NCI-H1930 (cell line): ENCODE measurements around the gene ENOX1.
"Not testable (repeated sequence)": the region's sequence is repeated elsewhere in the genome, so short reads cannot be mapped to it uniquely, and the experiment has no call there.

Experiments used
- DNase-seq, 2 experiments: peaks; one replicate each; lab custom pipeline; 2025; lab: John Stamatoyannopoulos, UW

ENOX1 gene

DNA sequence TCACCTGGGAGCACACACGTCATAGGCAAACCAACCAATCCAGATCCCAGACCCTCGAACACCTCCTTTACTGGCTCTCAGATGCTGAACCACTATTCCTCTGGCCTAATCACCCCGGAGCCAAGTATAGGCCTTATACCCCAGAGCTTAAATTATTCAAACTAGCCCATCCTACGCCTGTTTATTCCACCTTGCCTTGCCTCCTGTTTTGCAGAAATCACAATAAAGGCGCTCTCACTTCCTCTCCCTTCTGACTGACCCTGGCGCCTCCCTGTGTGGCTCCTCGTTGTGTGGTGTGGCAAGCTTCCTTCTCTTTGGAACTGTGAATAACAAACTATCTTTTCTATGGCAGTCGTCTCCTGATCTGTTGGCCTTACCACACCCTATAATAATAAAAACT is 354.9 kb downstream of the ENOX1 start:
- DNase-seq, result no peak

DNA sequence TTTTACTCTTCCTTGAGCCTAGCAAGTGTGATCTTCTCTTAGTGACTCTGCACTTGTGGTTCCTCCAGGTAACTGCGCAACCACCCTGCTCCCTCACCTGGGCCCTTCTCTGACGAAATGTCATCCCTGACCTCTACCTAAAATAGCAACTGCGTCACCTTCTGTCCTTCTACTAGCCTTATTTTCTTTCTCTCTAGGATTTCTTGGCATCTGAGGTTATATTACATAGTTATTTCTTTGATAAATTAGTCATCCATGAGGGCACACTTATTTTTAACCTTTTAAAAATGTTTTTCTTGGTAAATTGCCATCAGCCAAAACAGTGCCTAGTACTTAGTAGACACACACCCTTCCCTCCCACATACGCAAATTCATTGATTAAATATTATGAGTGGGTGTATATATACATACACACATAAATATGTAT is 355.5 kb downstream of the ENOX1 start:
- no peak for DNase-seq

- no peak for DNase-seq
Observed at GRCh38 chr13:43428545-43429296, 358.1 kb downstream of the ENOX1 start.

DNA sequence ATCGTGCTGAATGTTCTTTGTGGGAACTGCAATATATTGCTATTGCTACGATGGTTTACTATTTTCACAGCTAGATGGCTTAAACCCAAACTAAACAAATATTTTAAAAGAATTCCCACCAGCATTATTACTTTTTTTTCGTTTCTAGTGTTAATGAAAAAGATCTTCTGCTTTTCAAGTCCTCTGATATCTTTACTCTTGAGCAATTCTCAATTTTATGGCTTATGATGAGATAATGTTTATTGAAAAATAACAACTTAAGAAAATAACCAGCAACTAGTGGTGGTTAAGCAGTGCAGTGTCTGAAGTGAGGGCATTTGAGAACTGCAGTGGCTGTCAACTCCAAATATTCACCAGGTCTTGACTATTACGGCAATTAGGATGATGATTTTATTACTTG is 360.4 kb downstream of the ENOX1 start:
- DNase-seq, result no peak

DNA sequence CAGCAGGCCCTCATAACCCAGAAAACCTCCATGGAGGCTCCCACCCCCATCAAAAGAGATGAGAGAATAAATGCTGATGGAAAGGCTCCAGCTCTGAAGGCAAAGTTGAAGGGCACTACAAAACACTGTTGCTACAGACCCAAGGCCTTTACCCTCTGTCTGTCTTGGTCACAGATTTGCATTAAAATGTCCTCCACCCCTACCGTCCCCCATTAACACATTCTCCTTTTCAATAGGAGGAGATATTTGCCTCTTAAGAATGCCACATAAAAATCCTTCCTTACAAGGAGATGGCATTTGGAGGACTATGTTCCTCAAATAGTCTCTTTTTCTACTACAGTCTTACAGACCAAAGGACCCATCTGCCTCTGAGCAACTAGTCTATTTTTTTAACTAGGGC is 361.5 kb downstream of the ENOX1 start:
- DNase-seq, result no peak

GRCh38 chr13:43424412-43424811 is 362.4 kb downstream of the ENOX1 start:
- DNase-seq, result peak in 1 of 2 experiments; percentile 49

DNA sequence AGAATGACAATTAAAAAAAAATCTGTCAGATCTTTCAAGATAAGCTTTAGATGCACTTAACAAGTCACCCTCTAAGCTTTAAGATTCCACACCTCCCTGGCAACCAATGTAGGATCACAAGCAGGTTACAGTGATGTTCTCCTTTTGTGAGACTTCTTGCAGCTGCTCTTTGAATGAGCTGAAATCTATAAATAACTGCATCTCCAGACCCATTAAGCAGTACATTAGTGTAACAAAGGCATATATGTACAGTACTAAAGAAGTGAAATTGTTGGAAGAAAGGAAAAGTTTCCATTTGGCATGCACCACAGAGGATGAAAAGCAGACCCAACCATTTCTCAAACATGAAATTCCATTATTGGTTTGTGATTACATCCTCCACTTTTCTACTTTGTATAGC is 364.7 kb downstream of the ENOX1 start:
- DNase-seq, result no peak

- not testable (repeated sequence) for DNase-seq
Observed at GRCh38 chr13:43416842-43417241, 369.9 kb downstream of the ENOX1 start.

DNA sequence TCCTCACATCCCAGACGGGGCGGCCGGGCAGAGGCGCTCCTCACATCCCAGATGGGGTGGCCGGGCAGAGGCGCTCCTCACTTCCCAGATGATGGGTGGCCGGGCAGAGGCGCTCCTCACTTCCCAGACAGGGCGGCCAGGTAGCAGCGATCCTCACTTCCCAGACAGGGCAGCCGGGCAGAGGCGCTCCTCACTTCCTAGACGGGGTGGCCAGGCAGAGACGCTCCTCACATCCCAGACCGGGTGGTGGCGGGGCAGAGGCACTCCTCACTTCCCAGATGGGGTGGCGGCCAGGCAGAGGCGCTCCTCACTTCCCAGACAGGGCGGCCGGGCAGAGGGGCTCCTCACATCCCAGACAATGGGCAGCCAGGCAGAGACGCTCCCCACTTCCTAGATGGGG is 370.4 kb downstream of the ENOX1 start:
- not testable (repeated sequence) for DNase-seq

DNA sequence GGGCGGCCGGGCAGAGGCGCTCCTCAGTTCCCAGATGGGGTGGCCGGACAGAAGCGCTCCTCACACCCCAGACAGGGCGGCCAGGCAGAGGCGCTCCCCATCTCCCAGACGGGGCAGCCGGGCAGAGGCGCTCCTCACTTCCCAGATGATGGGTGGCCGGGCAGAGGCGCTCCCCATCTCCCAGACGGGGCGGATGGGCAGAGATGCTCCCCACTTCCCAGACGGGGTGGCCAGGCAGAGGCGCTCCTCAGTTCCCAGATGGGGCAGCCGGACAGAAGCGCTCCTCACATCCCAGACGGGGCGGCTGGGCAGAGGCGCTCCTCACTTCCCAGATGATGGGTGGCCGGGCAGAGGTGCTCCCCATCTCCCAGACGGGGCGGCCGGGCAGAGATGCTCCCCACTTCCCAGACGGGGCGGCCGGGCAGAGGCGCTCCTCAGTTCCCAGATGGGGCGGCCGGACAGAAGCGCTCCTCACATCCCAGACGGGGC is 370.8 kb downstream of the ENOX1 start:
- DNase-seq, result not testable (repeated sequence)

DNA sequence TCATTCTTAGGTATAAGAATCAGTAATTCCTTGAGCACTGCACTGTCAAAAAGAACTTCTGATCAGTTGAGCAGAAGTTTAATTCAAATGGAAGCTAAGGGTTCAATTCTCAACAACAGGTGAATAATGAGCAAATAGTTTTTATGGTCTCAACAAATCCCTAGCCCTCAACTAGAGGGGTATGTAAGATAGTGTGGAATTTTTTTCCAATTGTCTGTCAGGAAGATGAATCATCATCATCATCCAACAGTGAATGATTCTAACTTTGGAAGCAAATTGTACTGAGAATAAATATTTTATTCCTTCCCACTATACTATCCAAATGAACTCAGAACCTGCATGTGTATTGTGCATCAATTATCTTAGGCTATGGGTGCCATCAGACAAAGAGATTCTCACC is 372.7 kb downstream of the ENOX1 start:
- DNase-seq, result no peak

DNA sequence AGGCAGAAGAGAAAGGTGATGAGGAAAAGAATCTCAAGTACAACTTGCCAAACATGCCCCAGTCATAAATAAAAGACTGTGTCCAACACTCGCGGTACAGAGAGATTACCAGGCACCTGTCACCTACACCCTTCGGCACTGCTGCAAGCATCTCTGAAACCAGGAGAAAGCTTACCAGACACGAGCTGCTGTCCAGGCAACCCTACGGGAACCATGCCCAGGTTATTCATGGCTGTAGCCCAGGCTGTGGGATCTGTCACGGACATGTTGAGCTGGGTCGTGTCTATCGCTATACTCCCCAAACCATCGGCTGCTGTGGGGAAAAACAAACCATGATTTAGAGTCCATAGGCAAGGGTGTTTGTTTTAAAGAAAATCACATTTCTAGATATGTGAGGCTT is 375.0 kb downstream of the ENOX1 start:
- DNase-seq, result peak; percentile 53 to 92

GRCh38 chr13:43411211-43411610 is 375.6 kb downstream of the ENOX1 start:
- DNase-seq, result no peak

DNA sequence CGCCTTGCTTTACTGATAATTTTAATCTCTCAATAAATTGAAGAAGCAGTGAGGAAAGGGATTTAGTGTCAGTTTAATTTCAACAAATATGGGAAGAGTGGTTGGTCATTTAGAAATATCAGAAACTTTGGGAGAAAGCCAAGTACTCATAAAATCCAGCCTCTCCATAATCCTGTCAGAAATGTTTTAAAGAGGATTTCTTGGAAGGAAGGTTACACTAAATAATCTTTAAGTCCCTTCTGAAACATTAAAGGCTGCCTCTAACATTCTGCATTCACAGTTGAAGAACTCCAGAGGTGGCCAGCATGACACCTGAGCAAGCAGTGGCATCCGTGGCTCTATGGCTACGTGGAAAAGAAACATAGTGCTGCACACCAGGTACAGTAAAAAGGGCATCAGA is 378.5 kb downstream of the ENOX1 start:
- no peak for DNase-seq

- no peak for DNase-seq
Observed at GRCh38 chr13:43407023-43407581, 379.7 kb downstream of the ENOX1 start.

- DNase-seq, result no peak
Observed at GRCh38 chr13:43405457-43405856, 381.3 kb downstream of the ENOX1 start.

DNA sequence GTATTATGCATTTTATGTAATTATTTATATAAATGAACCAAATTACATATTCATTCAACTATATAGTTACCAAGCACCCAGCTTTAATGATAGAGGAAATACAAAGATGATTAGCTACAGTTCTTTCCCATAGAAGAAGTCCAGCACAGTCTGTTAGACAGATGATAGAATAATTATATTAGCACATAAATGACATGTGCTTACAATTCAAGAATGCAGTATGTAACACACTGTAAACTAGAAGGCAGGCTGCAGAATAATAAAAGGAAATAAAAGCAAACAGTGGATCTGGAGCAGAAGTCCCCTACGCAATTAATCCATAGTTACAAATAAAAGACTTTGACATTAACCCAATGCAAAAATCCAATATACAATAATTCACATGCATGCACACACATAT is 384.4 kb downstream of the ENOX1 start:
- DNase-seq, result no peak

- no peak for DNase-seq
Observed at GRCh38 chr13:43401361-43401760, 385.4 kb downstream of the ENOX1 start.

DNA sequence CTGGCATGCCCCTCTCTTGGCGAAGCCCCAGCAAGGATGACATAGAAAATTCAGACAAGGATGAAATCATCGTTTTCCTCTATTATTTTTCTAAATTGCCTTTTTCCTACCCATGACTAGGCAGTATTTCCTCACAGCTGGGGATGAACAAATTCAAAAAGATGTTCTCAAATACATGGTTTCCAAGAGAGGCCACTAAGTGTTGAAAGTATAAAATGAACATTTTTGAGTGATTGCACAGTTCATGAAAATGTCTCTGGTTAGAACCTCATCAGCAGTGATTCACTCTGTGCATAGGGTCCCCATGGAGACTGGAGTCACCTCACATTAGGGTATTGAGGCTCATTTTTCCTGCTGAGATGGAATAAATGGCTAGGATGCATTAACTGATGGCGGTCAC is 389.7 kb downstream of the ENOX1 start:
- DNase-seq, result no peak

DNA sequence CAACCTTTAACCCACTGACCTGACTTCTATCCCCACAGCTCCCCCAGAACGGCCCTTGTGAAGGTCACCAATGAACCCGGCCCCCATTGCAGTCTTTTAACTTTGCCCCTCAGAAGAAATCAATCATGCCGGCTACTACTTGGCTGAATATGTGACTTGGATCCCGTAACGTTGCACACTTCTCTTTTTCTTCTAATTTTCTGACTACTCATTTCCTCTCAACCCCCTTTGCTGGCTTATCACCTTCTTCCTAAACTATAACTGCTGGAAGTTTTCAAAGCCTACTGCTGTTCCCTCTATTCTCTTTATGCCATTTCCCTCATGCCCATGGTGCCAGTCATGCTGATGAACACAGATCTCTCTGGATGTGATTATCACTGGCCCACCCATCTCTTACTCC is 395.7 kb downstream of the ENOX1 start:
- DNase-seq, result no peak

DNA sequence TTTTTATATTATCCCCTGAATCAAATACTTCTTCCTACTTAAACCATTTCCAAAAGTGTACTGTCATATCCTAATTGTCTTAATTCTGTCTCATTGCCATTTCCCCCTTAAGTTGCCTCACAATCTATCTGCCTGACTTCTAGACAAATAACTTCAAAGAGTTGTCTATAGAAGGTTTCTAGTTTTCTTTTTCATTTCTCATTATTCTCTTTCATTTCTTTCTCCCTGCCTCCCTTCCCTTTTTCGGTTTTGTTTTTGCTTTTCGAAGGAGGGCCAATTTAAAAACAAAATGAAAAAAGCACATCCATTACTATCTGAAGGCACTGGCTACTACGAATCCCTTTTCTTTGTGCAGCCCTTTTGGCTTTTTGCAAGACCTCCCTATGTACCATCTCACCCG is 396.2 kb downstream of the ENOX1 start:
- DNase-seq, result no peak

DNA sequence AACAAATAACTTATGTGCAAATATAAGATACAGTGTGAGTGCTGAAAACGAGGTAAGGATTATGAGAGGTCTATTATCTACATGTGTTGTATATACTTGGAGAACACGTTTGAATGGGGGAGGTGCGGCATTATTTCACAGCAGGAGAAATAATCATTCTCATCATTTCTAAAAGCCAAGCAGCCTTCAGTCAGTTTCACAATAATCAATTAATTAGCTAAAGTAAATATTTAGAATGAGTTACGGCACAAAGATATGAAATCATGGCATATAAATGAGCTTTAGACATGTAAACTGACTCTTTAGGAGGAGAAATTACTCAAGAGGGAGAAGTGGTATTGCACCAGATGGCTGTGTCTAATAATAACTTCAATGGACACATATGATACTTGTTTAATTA is 396.8 kb downstream of the ENOX1 start:
- peak; percentile 16 to 58 for DNase-seq

GRCh38 chr13:43389573-43389972 is 397.2 kb downstream of the ENOX1 start:
- DNase-seq, result no peak
